Measurements from ENCODE around the gene ATP1A2.
A peak's percentile ranks its signal among the peaks of the same experiment; 100 is the strongest.
"Not testable (repeated sequence)": the region's sequence is repeated elsewhere in the genome, so short reads cannot be mapped to it uniquely, and the experiment has no call there.

ATP1A2 gene

DNA sequence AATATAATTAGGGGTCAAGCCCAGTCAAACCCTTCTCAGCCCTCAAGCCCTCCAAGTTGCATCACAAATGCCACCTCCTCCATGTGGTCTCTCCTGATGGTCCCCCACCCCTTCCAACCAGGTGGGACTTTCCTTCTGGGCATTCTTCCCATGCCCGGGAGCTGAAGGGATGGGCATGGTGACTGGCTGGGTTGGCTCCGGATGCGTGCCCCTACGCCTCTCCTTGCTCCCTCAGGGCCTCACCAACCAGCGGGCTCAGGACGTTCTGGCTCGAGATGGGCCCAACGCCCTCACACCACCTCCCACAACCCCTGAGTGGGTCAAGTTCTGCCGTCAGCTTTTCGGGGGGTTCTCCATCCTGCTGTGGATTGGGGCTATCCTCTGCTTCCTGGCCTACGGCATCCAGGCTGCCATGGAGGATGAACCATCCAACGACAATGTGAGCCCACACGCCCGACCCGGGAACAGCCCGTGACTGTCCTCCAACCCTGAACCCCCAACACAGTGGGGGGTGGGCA is 7.5 kb downstream of the ATP1A2 start:
- TF ChIP-seq, protein P1, sequence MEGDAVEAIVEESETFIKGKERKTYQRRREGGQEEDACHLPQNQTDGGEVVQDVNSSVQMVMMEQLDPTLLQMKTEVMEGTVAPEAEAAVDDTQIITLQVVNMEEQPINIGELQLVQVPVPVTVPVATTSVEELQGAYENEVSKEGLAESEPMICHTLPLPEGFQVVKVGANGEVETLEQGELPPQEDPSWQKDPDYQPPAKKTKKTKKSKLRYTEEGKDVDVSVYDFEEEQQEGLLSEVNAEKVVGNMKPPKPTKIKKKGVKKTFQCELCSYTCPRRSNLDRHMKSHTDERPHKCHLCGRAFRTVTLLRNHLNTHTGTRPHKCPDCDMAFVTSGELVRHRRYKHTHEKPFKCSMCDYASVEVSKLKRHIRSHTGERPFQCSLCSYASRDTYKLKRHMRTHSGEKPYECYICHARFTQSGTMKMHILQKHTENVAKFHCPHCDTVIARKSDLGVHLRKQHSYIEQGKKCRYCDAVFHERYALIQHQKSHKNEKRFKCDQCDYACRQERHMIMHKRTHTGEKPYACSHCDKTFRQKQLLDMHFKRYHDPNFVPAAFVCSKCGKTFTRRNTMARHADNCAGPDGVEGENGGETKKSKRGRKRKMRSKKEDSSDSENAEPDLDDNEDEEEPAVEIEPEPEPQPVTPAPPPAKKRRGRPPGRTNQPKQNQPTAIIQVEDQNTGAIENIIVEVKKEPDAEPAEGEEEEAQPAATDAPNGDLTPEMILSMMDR (IDR thresholded peaks at IDR 0.05; ENCODE audit: low read depth, low read length), result no peak
- no peak for TF ChIP-seq POLR2A (IDR thresholded peaks at IDR 0.05; ENCODE audit: extremely low read depth, insufficient read length)
- TF ChIP-seq, protein P2, sequence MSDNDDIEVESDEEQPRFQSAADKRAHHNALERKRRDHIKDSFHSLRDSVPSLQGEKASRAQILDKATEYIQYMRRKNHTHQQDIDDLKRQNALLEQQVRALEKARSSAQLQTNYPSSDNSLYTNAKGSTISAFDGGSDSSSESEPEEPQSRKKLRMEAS (IDR thresholded peaks at IDR 0.05; ENCODE audit: low read depth, low read length), result no peak
- TF ChIP-seq MYC (IDR thresholded peaks at IDR 0.05; ENCODE audit: low read depth, low read length), result no peak
- no peak overlapping the region for H3K4me3 ChIP-seq (ENCODE audit: low read depth, low read length)

DNA sequence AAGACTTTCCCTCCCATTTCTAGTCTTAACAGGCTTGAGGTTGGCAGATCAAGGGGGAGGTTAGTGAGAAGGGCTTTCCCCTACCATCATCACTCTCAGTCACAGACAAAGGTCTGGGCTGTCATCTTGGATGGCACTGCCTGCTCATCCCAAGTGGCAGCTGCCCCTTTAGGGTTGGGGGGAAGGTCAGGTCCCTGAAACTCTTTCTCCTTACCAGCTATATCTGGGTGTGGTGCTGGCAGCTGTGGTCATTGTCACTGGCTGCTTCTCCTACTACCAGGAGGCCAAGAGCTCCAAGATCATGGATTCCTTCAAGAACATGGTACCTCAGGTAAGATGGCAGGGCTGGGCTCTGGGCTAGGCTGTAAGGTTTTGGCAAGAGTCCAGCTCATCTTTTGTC is 8.2 kb downstream of the ATP1A2 start:
- H3K4me3 ChIP-seq (ENCODE audit: low read depth, low read length), result no peak overlapping the region
- DNase-seq (ENCODE audit: low read depth), result no peak
- TF ChIP-seq, protein P2 (IDR thresholded peaks at IDR 0.05; ENCODE audit: low read depth, low read length), result no peak
- TF ChIP-seq POLR2A (IDR thresholded peaks at IDR 0.05; ENCODE audit: extremely low read depth, insufficient read length) (no peak), MYC (IDR thresholded peaks at IDR 0.05; ENCODE audit: low read depth, low read length) (no peak)
- TF ChIP-seq, protein P1 (IDR thresholded peaks at IDR 0.05; ENCODE audit: low read depth, low read length), result no peak

More for the DNA sequence above, 7.5 kb downstream of the ATP1A2 start:
- DNase-seq (ENCODE audit: low read depth), result no peak

DNA sequence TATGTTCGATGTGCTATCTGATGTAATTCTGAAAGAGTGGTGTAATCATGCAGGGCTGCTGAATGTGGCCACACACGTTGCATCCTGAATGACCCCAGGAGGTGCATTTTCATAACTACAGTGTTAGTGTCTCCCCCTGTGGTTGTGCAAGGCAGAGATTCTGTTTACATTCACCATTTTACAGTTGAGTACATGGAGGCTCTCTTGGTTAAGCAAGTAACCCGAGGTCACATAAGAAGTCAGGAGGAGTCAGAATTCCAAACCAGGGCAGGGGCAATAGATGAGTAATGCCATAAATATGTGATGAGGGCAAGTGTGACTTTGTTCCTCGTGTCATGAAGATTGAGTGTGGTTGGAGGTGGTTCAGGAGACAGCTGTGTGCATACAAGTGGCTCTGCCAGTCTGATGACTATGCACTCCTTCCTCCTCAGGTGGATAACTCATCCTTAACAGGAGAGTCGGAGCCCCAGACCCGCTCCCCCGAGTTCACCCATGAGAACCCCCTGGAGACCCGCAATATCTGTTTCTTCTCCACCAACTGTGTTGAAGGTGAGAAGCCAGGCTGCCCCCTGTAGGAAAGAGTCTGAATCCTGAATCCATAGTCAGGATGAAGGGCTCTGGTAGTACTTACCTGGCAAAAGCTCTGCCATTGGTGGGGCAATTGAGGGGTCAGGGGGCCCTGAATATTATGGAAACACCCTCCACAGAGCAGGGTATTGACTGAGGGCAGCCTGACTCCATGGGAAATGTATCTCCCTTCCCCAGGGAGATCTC is 9.3 kb downstream of the ATP1A2 start:
- DNase-seq (ENCODE audit: low read depth), result no peak
- H3K4me3 ChIP-seq (ENCODE audit: low read depth, low read length), result no peak overlapping the region
- TF ChIP-seq MYC (IDR thresholded peaks at IDR 0.05; ENCODE audit: low read depth, low read length), result no peak
- TF ChIP-seq, protein P1 (IDR thresholded peaks at IDR 0.05; ENCODE audit: low read depth, low read length), result peak; percentile 1

DNA sequence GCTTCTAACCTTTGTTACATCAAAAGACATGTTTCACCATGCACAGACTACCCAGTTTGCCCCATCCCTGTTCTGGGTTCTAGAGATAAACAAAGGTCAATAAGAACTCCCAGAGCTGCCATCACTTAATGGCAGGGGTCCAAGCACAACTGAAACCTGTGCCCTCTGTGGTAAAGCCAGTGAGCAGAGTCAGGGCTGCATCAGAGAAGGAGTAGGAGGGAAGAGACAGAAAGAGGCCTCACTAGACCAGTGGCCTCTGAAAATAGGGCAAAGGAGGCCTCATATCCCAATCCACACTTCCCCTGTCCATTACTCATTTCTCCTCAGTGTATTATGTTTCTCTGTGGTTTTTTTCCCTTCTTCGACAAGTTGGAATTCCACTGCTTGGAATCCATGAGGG is 10.2 kb downstream of the ATP1A2 start:
- TF ChIP-seq, protein P2 (IDR thresholded peaks at IDR 0.05; ENCODE audit: low read depth, low read length), result no peak
- TF ChIP-seq POLR2A (IDR thresholded peaks at IDR 0.05; ENCODE audit: extremely low read depth, insufficient read length), result no peak
- TF ChIP-seq, protein P1 (IDR thresholded peaks at IDR 0.05; ENCODE audit: low read depth, low read length), result no peak
- H3K4me3 ChIP-seq (ENCODE audit: low read depth, low read length), result no peak overlapping the region
- DNase-seq (ENCODE audit: low read depth), result no peak

DNA sequence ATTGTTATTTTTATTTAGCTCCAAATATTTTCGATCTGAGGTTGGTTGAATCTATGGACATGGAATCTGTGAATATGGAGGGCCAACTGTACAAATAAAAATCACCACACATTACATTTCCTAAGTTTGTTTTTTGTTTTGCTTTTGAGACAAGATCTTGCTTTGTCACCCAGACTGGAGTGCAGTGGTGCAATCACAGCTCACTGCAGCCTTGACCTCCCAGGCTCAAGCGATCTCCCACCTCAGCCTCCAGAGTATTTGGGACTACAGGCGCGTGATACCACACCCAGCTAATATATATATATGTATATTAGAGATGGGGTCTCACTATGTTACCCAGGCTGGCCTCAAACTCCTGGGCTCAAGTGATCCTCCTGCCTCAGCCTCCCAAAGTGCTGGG is 10.8 kb downstream of the ATP1A2 start:
- DNase-seq (ENCODE audit: low read depth), result not testable (repeated sequence)

DNA sequence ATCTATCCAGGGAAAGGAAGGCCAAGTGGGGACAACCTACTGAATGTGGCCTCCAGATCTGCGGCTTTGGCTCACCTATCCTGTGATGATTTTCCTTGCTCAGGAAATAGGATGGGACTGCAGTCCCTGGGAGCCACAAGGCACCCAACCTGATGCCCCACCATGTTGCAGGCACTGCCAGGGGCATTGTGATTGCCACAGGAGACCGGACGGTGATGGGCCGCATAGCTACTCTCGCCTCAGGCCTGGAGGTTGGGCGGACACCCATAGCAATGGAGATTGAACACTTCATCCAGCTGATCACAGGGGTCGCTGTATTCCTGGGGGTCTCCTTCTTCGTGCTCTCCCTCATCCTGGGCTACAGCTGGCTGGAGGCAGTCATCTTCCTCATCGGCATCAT is 11.8 kb downstream of the ATP1A2 start:
- DNase-seq (ENCODE audit: low read depth), result no peak
- TF ChIP-seq, protein P1 (IDR thresholded peaks at IDR 0.05; ENCODE audit: low read depth, low read length), result no peak
- no peak for TF ChIP-seq MYC (IDR thresholded peaks at IDR 0.05; ENCODE audit: low read depth, low read length)
- no peak overlapping the region for H3K4me3 ChIP-seq (ENCODE audit: low read depth, low read length)

More for the DNA sequence above, 10.8 kb downstream of the ATP1A2 start:
- not testable (repeated sequence) for H3K4me3 ChIP-seq (ENCODE audit: low read depth, low read length)

Measured in NB4 (cell line).